Stimulated activated CD4-positive, alpha-beta T cell treated with anti-CD3 and anti-CD28 coated beads, Interleukin-15, amount 100 ng/mL, for 48 hours (primary cell): ENCODE measurements around the gene MAD1L1.

Source experiments
- DNase-seq, 2 donors: peaks; one replicate each; pipeline ENCODE4 v3.0.0-alpha.2; 2020; ENCODE audit warnings: low read depth in 2 of 2

Gene MAD1L1

DNA sequence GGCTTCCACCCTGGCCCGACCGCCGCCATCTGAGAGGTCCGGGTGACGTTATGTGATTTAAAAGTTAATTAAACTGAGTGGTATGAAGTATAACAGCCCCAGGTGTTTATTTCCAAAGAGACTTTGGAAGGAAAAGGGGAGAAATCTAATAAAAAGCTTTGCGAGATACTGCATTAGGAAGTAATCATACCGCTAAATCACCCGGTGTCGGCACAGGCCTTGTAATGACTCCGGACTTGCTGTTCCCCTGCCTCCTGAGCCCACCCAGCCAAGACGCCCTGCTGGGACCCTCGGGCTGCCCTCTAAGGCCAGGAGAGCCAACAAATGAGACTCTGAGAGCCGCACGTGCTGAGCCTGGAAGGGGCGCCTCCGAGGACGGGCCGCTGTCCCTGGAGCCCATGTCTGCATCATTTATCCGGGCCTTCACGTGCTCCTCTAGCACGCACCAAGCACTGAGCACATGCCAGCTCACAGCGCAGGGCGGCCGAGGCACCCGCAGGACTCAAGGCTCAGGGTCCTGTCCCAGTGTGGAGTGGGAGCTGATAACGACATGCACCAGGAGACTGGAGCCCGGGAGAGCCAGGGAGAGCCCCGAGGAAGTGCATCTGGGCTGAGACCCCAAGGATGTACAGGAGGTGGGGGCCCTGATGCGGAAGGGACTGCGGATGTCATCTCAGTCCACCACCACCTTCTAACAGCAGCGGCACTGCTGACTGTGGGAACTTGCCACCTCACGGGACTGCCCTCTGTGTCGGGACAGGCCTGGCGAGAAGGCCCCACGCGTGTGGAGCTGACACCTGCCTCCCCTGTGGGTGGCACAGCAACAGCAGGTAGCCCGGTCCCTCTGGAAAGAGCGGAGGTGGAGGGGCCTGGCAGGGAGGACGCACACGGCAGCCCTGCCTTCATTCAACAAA, 380.0 kb downstream of the MAD1L1 start:
- DNase-seq, result no peak

GRCh38 chr7:1851721-1852516, 380.8 kb downstream of the MAD1L1 start:
- DNase-seq, result no peak

DNA sequence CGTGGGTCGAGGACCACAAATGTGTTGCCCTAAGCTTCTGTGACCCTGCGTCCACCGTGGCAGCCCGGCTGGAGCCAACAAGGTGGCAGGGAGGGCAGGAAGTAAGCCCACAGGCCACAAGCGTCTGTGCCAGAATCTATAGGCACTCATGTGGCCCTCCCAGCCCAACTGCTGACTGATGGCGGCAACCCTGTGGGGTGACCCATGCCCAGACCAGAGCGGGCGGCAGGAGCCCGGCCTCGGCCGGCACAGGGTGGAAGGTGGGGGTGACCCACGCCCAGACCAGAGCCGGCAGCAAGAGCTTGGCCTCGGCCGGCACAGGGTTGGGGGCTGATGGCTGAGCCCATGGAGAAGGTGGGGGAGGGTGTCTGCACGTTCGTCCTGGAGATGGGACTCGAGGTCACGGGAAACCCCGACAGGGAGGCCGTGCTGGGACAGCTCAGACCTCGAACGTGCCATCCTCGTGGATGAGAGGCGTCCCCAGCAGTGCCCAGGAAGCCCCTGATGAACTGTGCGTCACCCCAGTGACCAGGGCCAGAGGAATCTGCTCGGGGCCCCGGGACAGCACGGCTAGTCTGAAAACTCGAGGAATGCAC, 381.7 kb downstream of the MAD1L1 start:
- no peak for DNase-seq

DNA sequence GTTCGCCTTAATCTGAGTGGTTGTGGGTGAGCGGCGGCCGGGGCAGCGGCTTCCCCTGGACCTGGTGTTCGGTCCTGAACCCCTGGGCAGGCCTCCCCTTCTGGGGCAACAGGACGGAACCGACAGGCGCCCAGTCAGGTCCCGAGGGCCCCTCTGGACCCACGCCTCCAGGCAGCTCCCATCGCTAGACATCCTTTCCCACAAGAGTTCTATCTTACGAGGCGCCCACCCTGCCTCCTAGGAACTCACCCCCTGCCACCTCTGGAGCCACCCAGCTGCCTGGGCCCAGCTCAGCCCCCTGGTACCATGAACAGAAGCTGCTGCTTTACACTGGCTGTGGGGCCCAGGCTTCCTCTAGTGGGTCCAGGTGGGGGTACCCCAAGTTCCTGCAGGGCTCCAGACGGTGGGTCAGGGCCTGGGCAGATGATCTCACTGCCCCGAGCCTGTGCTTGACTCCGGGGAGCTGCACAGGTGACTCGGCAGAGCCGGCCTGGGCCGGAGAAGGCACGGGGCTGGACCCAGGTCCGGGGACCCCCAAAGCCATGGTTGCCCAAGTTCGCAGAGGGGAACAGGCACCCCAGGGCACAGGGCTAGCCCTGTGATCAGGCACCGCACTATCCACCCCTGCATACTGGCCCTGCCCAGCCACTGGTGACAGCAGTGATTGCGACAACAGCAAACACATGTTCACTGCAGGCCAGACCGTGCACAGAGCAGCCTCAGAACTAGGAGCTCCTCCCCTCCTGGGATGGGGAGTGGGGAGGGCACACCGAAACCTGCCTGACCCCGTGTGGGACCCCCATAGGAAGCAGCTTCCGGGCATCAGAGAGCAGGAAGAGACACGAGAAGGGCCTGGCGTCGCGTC, 382.4 kb downstream of the MAD1L1 start:
- no peak for DNase-seq

DNA sequence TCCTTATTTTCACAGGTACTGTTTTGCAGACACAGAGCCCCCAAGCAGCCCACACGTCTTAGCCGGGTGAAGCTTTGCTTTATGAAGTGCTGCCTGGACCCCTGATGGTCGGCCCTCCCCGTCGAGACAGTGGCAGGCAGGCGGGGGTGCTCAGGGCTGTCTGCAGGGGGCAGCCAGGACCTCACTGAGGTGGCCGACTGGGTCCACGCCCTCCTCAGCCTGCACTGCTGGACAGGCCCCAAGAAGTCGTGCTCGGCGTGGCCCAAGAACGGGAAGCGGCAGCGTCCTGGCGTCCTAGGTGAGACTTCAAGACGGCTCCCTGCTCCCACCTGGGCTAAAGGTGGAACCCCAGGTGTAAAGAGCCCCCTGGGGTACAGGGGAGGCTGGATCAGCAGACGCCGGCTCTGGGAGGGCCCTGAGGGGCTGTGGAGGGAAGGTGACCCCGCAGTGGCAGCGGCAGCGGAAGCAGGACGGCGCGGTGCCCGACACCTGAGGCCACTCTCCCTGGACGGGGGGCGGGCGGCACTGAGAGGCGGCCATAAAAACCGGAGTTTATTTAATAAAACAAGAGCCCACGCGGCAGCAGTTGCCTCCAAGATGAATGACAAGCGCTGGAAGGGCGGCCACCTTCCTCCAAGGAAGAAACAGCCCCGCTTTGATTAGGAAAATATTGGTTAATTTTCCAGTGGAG, 383.2 kb downstream of the MAD1L1 start:
- DNase-seq, result no peak

GRCh38 chr7:1848911-1849311, 383.8 kb downstream of the MAD1L1 start:
- DNase-seq, result no peak

DNA sequence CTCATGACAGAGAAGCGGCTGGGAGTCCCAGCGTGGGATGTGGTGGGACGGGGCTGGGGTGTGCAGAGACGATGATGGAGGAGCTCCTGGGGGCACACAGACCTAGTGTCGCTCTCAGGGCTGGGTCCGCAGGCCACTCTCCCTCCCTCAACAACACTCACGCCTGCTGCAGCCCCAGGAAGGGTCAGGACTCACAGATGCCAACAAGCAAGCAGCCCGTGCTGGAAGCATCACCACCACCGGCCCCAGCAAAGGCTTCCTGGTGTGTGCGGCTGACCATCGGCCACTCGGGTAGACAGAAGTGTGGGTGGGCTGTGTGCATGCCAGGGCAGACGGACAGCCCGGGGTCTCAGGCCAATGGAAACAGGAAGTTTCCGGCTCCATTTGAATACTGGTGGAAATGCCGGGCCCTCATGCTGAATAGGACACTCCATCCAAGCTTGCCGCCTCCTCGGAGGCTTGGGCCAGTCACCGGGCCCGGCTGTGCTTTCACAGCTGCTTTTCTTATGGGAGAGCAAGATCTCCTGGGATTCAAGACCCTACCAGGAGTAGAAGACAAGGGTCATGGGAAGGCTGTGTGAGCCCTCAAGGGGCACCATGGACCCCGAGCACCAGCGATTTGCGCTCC, 384.6 kb downstream of the MAD1L1 start:
- no peak for DNase-seq

GRCh38 chr7:1847260-1848001, 385.3 kb downstream of the MAD1L1 start:
- no peak for DNase-seq

GRCh38 chr7:1846331-1847065, 386.2 kb downstream of the MAD1L1 start:
- no peak for DNase-seq

- no peak for DNase-seq
Observed at GRCh38 chr7:1845536-1846311, 387.0 kb downstream of the MAD1L1 start.

- DNase-seq, result no peak
Observed at GRCh38 chr7:1844951-1845390, 387.8 kb downstream of the MAD1L1 start.

GRCh38 chr7:1844336-1844950, 388.3 kb downstream of the MAD1L1 start:
- DNase-seq, result no peak

DNA sequence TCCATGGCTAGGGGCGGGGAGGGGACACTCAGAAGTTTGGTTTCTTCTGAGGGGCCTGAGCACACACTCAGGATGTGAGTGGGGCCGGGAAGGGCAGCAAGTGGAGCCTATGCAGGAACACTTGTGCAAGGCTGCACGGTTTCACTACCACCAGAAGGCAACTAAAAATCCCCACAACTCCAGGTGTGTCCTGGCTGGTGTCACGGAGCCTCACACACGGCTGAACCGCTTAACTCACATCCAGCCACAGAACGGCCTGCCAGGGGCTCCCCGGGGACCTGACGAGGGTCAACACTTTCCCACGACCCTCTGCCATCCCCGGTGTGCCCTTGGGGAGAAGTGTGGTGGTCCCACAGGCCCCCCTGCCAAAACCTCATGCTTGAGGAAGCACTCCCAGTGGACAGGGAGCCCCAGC, 388.8 kb downstream of the MAD1L1 start:
- DNase-seq, result no peak

DNA sequence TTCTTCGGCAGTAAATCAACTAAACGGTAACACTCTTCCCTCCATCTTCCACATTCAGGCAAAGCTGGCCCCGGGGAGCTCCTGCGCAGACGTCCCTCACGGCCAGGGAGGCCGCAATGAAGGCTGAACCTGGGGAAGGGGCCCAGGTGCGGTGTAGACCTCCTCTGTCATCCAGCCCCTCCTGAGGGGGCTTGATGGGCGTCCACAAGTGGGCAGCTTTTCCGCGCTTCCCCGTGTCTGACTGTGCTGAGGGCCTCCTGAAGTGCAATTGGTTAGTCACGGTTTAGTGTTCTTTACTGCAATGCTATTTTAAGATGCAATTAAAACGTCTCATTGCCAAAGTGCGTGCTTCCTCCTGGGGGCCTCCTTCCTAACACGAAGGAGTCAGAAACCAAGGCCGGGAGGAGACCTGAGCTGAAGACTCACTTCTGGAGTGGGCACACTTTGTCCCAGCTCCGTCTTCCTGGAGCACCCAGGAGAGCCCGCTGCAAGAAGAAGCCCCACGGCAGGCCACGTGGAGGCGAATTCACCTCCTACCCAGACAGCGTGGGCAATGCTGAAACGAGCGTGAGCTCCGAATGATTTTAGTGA, 389.4 kb downstream of the MAD1L1 start:
- DNase-seq, result no peak

- DNase-seq, result no peak
Observed at GRCh38 chr7:1842321-1843221, 390.2 kb downstream of the MAD1L1 start.
